GM23338 (cell line): Measurements from ENCODE around the gene CCDC157. TPM values are rescaled to one million over a fixed set of nuclear protein-coding genes. Genes with fewer than 3 reads are reported as not detected.
"Not testable (repeated sequence)": the region's sequence is repeated elsewhere in the genome, so short reads cannot be mapped to it uniquely, and the experiment has no call there.

ENCODE experiments used
- ATAC-seq: fragments of 200-7000 bp; cut with Tn5 transposase; 3 replicates; pipeline ENCODE4 v1.9.1; 2020
- DNase-seq: peaks from one replicate; pipeline ENCODE4 v3.0.0-alpha.2; 2015; ENCODE audit warnings: low spot score
- H2AFZ ChIP-seq: fragments of 200-600 bp; sonication (generic); 2 replicates; pipeline ENCODE4 v1.8.0; 2016; ENCODE audit warnings: antibody characterized with exemption, mild to moderate bottlenecking, moderate library complexity
- H3F3A ChIP-seq: fragments of 200-600 bp; sonication (generic); replicated peaks from 2 replicates; pipeline ENCODE4 v1.8.0; 2017; ENCODE audit warnings: antibody characterized with exemption, mixed run types, low read depth
- H3K27ac ChIP-seq: fragments of 200-600 bp; sonication (generic); 2 replicates; pipeline ENCODE4 v1.6.1; 2016; ENCODE audit warnings: low read depth
- H3K27me3 ChIP-seq: fragments of 200-600 bp; sonication (generic); 2 replicates; pipeline ENCODE4 v1.8.0; 2016; ENCODE audit warnings: mild to moderate bottlenecking, mixed run types, moderate library complexity; ENCODE audit not compliant: insufficient read depth
- H3K36me3 ChIP-seq: fragments of 200-600 bp; sonication (generic); 2 replicates; pipeline ENCODE4 v1.8.0; 2016; ENCODE audit warnings: mild to moderate bottlenecking; ENCODE audit not compliant: insufficient read depth
- H3K4me1 ChIP-seq: fragments of 200-600 bp; sonication (generic); 2 replicates; pipeline ENCODE4 v1.8.0; 2016; ENCODE audit warnings: mild to moderate bottlenecking, moderate library complexity; ENCODE audit not compliant: insufficient read depth
- H3K4me2 ChIP-seq: fragments of 200-600 bp; sonication (generic); 2 replicates; pipeline ENCODE4 v1.7.1; 2017; ENCODE audit warnings: mixed run types
- H3K4me3 ChIP-seq: fragments of 200-600 bp; sonication (generic); 2 replicates; pipeline ENCODE4 v1.6.1; 2016; ENCODE audit warnings: mixed run types
- H3K79me2 ChIP-seq: fragments of 200-600 bp; sonication (generic); replicated peaks from 2 replicates; pipeline ENCODE4 v1.8.0; 2017; ENCODE audit warnings: mild to moderate bottlenecking; ENCODE audit not compliant: insufficient read depth
- H3K9me2 ChIP-seq: fragments of 200-600 bp; sonication (generic); 2 replicates; pipeline ENCODE4 v1.8.0; 2017; ENCODE audit not compliant: insufficient read depth
- H4K20me1 ChIP-seq: fragments of 200-600 bp; sonication (generic); replicated peaks from 2 replicates; pipeline ENCODE4 v1.8.0; 2017; ENCODE audit warnings: mild to moderate bottlenecking; ENCODE audit not compliant: insufficient read depth
- H3K27ac Mint-ChIP-seq: 2 replicates; pipeline ENCODE4 v1.8.0; 2020; ENCODE audit warnings: inconsistent platforms, mild to moderate bottlenecking, moderate library complexity, mixed read lengths
- H3K27me3 Mint-ChIP-seq: 3 replicates; pipeline ENCODE4 v1.8.0; 2022; ENCODE audit warnings: low read depth, mild to moderate bottlenecking, moderate library complexity, mixed read lengths, inconsistent platforms; ENCODE audit not compliant: insufficient read depth, poor library complexity
- H3K36me3 Mint-ChIP-seq: 3 replicates; pipeline ENCODE4 v1.8.0; 2021; ENCODE audit warnings: low read depth, mild to moderate bottlenecking, inconsistent platforms, moderate library complexity, mixed read lengths
- H3K4me1 Mint-ChIP-seq: 3 replicates; pipeline ENCODE4 v1.8.0; 2020; ENCODE audit warnings: mild to moderate bottlenecking, inconsistent platforms, mixed read lengths
- H3K4me3 Mint-ChIP-seq: 3 replicates; pipeline ENCODE4 v1.8.0; 2021; ENCODE audit warnings: moderate library complexity, mild to moderate bottlenecking, inconsistent platforms, mixed read lengths
- H3K9me3 Mint-ChIP-seq: 3 replicates; pipeline ENCODE4 v1.8.0; 2020; ENCODE audit warnings: moderate library complexity, mild to moderate bottlenecking, inconsistent platforms, mixed read lengths
- CREB1 ChIP-seq: fragments of 250-450 bp; sonication (Bioruptor Pico); IDR thresholded peaks from 2 replicates; pipeline ENCODE4 v1.5.0; 2020; ENCODE audit warnings: low read depth, mild to moderate bottlenecking, moderate library complexity
- EZH2 ChIP-seq: fragments of 200-600 bp; sonication (generic); IDR thresholded peaks from one replicate; pipeline ENCODE4 v1.8.0; 2017; ENCODE audit warnings: antibody characterized with exemption, mild to moderate bottlenecking, low read depth; ENCODE audit not compliant: unreplicated experiment
- EZH2phosphoT487 ChIP-seq: fragments of 200-600 bp; sonication (generic); IDR thresholded peaks from one replicate; pipeline ENCODE4 v1.8.1; 2018; ENCODE audit warnings: antibody characterized with exemption; ENCODE audit not compliant: unreplicated experiment
- REST ChIP-seq: IDR thresholded peaks from one replicate; pipeline ENCODE4 v1.6.1; 2018; ENCODE audit warnings: antibody characterized with exemption; ENCODE audit not compliant: unreplicated experiment
- polyA plus RNA-seq: library from polyadenylated mRNA; unstranded; fragments of >200 nt; fragmentation: Nextera tagmentation; extraction: Ambion mirVana; gene quantifications from 2 replicates; pipeline ENCODE4 v1.2.1, GENCODE V29; 2016
- total RNA-seq: library from RNA; depleted of rRNA; stranded (reverse); fragments of >200 nt; shearing (Covaris generic); gene quantifications from 2 replicates; pipeline ENCODE4 v1.2.3, GENCODE V29; 2014
- TF ChIP-seq, protein P1 (sequence below): fragments of 250-450 bp; sonication (Bioruptor Pico); IDR thresholded peaks from 2 replicates; pipeline ENCODE4 v1.5.0; 2020; ENCODE audit warnings: mild to moderate bottlenecking, moderate library complexity
- TF ChIP-seq, protein P2 (sequence below): IDR thresholded peaks from 2 replicates; pipeline ENCODE4 v1.6.1; 2016; ENCODE audit warnings: antibody characterized with exemption
- TF ChIP-seq, protein P3 (sequence below), 2 experiments: fragments of 200-600 bp in 1 of 2; sonication (generic) in 1 of 2; conservative IDR thresholded peaks; 2 replicates each; pipeline versions ENCODE4 v1.5.1 to v1.6.1; 2016 to 2017; ENCODE audit warnings: antibody characterized with exemption in 2 of 2, low read depth in 2 of 2, mild to moderate bottlenecking in 2 of 2, moderate library complexity in 1 of 2

Gene CCDC157
- total and polyA plus RNA-seq, 2 experiments from 2014 or later, result 3.8 to 7.9 TPM

DNA sequence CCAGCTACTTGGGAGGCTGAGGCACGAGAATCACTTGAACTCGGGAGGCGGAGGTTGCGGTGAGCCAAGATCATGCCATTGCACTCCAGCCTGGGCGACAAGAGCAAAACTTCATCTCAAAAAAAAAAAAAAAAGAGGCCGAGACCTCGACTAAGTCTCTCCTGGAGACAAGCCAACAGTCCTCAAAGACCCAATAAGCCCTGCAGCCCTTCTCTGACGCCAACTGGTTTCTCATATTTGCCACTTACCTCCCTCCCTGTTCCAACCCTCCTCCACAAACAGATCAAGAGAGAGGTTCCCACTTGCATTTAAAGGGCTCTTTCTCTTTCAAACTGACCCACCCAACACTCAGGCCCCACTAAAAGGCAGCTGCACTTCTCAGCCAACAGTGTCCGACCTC, 18.5 kb upstream of the CCDC157 start:
- H3K79me2 ChIP-seq, H3K9me2 ChIP-seq, H4K20me1 ChIP-seq, H3K27ac Mint-ChIP-seq, H3K4me3 Mint-ChIP-seq, H3K27me3 Mint-ChIP-seq, H3K4me2 ChIP-seq, H3K27ac ChIP-seq, H2AFZ ChIP-seq, H3K9me3 Mint-ChIP-seq, ATAC-seq, DNase-seq, H3K4me1 ChIP-seq, H3K4me3 ChIP-seq, H3K4me1 Mint-ChIP-seq, H3F3A ChIP-seq, H3K27me3 ChIP-seq: not testable (repeated sequence)
- H3K36me3 Mint-ChIP-seq, result peaks cover 99% of the 10 kb centered on the region
- peaks cover 68% of the 10 kb centered on the region for H3K36me3 ChIP-seq

GRCh38 chr22:30338802-30339201, 18.0 kb upstream of the CCDC157 start:
- H3K79me2 ChIP-seq, result no peaks in the 10 kb centered on the region

More at GRCh38 chr22:30338802-30339201, 18.0 kb upstream of the CCDC157 start:
- no peaks in the 10 kb centered on the region for H3K9me2 ChIP-seq
- no peak overlapping the region for H3K4me2 ChIP-seq
- no peaks in the 10 kb centered on the region for H3K4me1 Mint-ChIP-seq
- H3K27me3 ChIP-seq, result no peaks in the 10 kb centered on the region
- no peak overlapping the region for H3K27ac ChIP-seq
- DNase-seq, result no peak
- no peak for ATAC-seq
- no peak overlapping the region for H3K4me3 Mint-ChIP-seq
- H3K36me3 Mint-ChIP-seq, result peaks cover 99% of the 10 kb centered on the region
- peaks cover 72% of the 10 kb centered on the region for H3K36me3 ChIP-seq
- no peak overlapping the region for H3K4me3 ChIP-seq
- H4K20me1 ChIP-seq, result peaks cover 9% of the 10 kb centered on the region
- H3F3A ChIP-seq, result 0 out of 2 replicates have a peak, but pooled peaks cover 3% of the 10 kb centered on the region
- no peaks in the 10 kb centered on the region for H3K4me1 ChIP-seq
- H3K27me3 Mint-ChIP-seq, result peaks cover 5% of the 10 kb centered on the region
- TF ChIP-seq, protein P1, sequence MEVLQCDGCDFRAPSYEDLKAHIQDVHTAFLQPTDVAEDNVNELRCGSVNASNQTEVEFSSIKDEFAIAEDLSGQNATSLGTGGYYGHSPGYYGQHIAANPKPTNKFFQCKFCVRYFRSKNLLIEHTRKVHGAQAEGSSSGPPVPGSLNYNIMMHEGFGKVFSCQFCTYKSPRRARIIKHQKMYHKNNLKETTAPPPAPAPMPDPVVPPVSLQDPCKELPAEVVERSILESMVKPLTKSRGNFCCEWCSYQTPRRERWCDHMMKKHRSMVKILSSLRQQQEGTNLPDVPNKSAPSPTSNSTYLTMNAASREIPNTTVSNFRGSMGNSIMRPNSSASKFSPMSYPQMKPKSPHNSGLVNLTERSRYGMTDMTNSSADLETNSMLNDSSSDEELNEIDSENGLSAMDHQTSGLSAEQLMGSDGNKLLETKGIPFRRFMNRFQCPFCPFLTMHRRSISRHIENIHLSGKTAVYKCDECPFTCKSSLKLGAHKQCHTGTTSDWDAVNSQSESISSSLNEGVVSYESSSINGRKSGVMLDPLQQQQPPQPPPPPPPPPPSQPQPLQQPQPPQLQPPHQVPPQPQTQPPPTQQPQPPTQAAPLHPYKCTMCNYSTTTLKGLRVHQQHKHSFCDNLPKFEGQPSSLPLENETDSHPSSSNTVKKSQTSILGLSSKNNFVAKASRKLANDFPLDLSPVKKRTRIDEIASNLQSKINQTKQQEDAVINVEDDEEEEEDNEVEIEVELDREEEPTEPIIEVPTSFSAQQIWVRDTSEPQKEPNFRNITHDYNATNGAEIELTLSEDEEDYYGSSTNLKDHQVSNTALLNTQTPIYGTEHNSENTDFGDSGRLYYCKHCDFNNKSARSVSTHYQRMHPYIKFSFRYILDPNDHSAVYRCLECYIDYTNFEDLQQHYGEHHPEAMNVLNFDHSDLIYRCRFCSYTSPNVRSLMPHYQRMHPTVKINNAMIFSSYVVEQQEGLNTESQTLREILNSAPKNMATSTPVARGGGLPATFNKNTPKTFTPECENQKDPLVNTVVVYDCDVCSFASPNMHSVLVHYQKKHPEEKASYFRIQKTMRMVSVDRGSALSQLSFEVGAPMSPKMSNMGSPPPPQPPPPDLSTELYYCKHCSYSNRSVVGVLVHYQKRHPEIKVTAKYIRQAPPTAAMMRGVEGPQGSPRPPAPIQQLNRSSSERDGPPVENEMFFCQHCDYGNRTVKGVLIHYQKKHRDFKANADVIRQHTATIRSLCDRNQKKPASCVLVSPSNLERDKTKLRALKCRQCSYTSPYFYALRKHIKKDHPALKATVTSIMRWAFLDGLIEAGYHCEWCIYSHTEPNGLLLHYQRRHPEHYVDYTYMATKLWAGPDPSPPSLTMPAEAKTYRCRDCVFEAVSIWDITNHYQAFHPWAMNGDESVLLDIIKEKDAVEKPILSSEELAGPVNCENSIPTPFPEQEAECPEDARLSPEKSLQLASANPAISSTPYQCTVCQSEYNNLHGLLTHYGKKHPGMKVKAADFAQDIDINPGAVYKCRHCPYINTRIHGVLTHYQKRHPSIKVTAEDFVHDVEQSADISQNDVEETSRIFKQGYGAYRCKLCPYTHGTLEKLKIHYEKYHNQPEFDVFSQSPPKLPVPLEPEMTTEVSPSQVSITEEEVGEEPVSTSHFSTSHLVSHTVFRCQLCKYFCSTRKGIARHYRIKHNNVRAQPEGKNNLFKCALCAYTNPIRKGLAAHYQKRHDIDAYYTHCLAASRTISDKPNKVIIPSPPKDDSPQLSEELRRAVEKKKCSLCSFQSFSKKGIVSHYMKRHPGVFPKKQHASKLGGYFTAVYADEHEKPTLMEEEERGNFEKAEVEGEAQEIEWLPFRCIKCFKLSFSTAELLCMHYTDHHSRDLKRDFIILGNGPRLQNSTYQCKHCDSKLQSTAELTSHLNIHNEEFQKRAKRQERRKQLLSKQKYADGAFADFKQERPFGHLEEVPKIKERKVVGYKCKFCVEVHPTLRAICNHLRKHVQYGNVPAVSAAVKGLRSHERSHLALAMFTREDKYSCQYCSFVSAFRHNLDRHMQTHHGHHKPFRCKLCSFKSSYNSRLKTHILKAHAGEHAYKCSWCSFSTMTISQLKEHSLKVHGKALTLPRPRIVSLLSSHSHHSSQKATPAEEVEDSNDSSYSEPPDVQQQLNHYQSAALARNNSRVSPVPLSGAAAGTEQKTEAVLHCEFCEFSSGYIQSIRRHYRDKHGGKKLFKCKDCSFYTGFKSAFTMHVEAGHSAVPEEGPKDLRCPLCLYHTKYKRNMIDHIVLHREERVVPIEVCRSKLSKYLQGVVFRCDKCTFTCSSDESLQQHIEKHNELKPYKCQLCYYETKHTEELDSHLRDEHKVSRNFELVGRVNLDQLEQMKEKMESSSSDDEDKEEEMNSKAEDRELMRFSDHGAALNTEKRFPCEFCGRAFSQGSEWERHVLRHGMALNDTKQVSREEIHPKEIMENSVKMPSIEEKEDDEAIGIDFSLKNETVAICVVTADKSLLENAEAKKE (CRISPR knock-in tag), result no peak
- no peak for TF ChIP-seq CREB1 (CRISPR knock-in tag)
- TF ChIP-seq, protein P2, sequence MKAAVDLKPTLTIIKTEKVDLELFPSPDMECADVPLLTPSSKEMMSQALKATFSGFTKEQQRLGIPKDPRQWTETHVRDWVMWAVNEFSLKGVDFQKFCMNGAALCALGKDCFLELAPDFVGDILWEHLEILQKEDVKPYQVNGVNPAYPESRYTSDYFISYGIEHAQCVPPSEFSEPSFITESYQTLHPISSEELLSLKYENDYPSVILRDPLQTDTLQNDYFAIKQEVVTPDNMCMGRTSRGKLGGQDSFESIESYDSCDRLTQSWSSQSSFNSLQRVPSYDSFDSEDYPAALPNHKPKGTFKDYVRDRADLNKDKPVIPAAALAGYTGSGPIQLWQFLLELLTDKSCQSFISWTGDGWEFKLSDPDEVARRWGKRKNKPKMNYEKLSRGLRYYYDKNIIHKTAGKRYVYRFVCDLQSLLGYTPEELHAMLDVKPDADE, result no peak
- TF ChIP-seq EZH2, result no peak
- TF ChIP-seq, protein P3, sequence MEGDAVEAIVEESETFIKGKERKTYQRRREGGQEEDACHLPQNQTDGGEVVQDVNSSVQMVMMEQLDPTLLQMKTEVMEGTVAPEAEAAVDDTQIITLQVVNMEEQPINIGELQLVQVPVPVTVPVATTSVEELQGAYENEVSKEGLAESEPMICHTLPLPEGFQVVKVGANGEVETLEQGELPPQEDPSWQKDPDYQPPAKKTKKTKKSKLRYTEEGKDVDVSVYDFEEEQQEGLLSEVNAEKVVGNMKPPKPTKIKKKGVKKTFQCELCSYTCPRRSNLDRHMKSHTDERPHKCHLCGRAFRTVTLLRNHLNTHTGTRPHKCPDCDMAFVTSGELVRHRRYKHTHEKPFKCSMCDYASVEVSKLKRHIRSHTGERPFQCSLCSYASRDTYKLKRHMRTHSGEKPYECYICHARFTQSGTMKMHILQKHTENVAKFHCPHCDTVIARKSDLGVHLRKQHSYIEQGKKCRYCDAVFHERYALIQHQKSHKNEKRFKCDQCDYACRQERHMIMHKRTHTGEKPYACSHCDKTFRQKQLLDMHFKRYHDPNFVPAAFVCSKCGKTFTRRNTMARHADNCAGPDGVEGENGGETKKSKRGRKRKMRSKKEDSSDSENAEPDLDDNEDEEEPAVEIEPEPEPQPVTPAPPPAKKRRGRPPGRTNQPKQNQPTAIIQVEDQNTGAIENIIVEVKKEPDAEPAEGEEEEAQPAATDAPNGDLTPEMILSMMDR (conservative IDR thresholded peaks at IDR 0.05; ENCODE audit: low read depth in 2 of 2), result no peak
- TF ChIP-seq REST, result no peak
- no peak for TF ChIP-seq EZH2phosphoT487
- H3K27ac Mint-ChIP-seq, result no peak overlapping the region
- H3K9me3 Mint-ChIP-seq, result no peaks in the 10 kb centered on the region
- no peak overlapping the region for H2AFZ ChIP-seq
